Mammary epithelial cell (primary cell): Measurements from ENCODE around the gene TPSD1.

Experiments
- EZH2 ChIP-seq: IDR thresholded peaks from 2 replicates; pipeline ENCODE4 v1.6.1; 2012; ENCODE audit warnings: low read length, inconsistent platforms, borderline replicate concordance
- TF ChIP-seq, protein P1 (sequence below), 2 donors: IDR thresholded peaks in 1 of 2; conservative IDR thresholded peaks in 1 of 2; 2 replicates each; pipeline ENCODE4 v1.5.1; 2011 to 2012; ENCODE audit warnings: inconsistent platforms in 2 of 2, low read length in 2 of 2, mild to moderate bottlenecking in 2 of 2, control low read depth in 1 of 2, low read depth in 1 of 2; ENCODE audit not compliant: insufficient read depth in 1 of 2; ENCODE audit errors: extremely low read depth in 1 of 2

DNA sequence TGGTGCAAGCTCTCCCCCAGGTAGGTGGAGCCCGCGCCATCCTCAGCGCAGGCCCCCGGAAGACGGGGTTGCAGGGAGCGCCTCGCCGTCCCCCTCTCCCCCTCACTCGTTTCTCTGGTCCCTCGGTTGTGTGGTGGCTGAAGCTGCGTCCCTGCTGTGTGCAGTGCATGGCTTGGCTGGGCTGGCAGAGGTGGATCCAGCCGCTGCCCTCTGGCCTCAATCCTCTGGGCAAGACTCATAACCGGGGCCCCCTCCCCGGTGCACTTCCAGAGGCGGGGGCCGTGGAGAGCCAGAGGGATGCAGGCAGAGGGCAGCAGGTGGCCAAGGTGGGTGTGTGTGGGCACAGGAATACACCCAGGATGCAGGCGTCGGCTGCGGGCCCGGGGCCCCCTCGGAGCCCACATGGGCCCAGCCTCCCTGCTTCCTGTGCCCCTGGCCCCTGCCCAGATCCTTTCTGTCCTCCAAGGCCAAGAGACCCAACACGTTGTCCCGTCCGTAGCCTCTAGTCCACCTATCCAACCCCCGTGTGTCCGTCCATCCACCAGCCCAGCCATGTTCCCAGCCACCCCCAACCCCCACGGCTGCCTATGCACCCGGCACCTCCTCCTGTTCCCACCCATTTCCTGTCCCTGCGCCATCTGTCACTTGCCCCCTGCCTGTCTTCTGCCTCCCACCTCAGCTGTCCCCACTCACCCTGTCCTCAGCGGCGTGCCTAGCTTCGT is 40.1 kb upstream of the TPSD1 start:
- TF ChIP-seq, protein P1, sequence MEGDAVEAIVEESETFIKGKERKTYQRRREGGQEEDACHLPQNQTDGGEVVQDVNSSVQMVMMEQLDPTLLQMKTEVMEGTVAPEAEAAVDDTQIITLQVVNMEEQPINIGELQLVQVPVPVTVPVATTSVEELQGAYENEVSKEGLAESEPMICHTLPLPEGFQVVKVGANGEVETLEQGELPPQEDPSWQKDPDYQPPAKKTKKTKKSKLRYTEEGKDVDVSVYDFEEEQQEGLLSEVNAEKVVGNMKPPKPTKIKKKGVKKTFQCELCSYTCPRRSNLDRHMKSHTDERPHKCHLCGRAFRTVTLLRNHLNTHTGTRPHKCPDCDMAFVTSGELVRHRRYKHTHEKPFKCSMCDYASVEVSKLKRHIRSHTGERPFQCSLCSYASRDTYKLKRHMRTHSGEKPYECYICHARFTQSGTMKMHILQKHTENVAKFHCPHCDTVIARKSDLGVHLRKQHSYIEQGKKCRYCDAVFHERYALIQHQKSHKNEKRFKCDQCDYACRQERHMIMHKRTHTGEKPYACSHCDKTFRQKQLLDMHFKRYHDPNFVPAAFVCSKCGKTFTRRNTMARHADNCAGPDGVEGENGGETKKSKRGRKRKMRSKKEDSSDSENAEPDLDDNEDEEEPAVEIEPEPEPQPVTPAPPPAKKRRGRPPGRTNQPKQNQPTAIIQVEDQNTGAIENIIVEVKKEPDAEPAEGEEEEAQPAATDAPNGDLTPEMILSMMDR (conservative IDR thresholded peaks at IDR 0.05 in 1 of 2, IDR thresholded peaks at IDR 0.05 in 1 of 2; ENCODE audit: extremely low read depth in 1 of 2, insufficient read depth in 1 of 2, low read depth in 1 of 2, low read length in 2 of 2): no peak
- TF ChIP-seq EZH2: no peak
